SK-N-SH treated with all-trans-retinoic acid at 6 μM for 48 hours (cell line): ENCODE results near the gene DNAH7.

ENCODE experiments used
- ARNTL ChIP-seq: fragments of 450-650 bp; formaldehyde crosslinking; IDR thresholded peaks from 2 replicates; pipeline ENCODE4 v1.5.0; 2020; ENCODE audit warnings: low read depth, mild to moderate bottlenecking, moderate library complexity, borderline replicate concordance
- ISL1 ChIP-seq: fragments of 250-450 bp; sonication (Bioruptor Pico); IDR thresholded peaks from 2 replicates; pipeline ENCODE4 v2.1.2; 2022; ENCODE audit warnings: mild to moderate bottlenecking, moderate library complexity
- POU6F1 ChIP-seq: fragments of 250-450 bp; sonication (Bioruptor Pico); IDR thresholded peaks from 2 replicates; pipeline ENCODE4 v1.8.0; 2021; ENCODE audit warnings: low read depth, mild to moderate bottlenecking, moderate library complexity, borderline replicate concordance
- TF ChIP-seq, protein P1 (sequence below): fragments of 250-450 bp; sonication (Bioruptor Pico); IDR thresholded peaks from 2 replicates; pipeline ENCODE4 v1.8.0; 2020; ENCODE audit warnings: mild to moderate bottlenecking, moderate library complexity, borderline replicate concordance

- no peak for TF ChIP-seq POU6F1
- TF ChIP-seq ARNTL (CRISPR knock-in tag) = no peak
- TF ChIP-seq, protein P1, sequence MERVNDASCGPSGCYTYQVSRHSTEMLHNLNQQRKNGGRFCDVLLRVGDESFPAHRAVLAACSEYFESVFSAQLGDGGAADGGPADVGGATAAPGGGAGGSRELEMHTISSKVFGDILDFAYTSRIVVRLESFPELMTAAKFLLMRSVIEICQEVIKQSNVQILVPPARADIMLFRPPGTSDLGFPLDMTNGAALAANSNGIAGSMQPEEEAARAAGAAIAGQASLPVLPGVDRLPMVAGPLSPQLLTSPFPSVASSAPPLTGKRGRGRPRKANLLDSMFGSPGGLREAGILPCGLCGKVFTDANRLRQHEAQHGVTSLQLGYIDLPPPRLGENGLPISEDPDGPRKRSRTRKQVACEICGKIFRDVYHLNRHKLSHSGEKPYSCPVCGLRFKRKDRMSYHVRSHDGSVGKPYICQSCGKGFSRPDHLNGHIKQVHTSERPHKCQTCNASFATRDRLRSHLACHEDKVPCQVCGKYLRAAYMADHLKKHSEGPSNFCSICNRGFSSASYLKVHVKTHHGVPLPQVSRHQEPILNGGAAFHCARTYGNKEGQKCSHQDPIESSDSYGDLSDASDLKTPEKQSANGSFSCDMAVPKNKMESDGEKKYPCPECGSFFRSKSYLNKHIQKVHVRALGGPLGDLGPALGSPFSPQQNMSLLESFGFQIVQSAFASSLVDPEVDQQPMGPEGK = no peak
- no peak for TF ChIP-seq ISL1 (CRISPR knock-in tag)
These were observed 11.9 kb upstream of the DNAH7 start for GRCh38 chr2:196080526-196080925.
